Astrocyte (in vitro differentiated cells and primary cell): ENCODE data around the gene DIAPH3.

Experiments used
- CTCF ChIP-seq: IDR thresholded peaks from 2 replicates; pipeline ENCODE4 v1.5.1; 2011; ENCODE audit warnings: low read depth, mild to moderate bottlenecking, inconsistent platforms, low read length, moderate library complexity; ENCODE audit not compliant: insufficient read depth
- EZH2 ChIP-seq: IDR thresholded peaks from 2 replicates; pipeline ENCODE4 v1.6.1; 2012; ENCODE audit warnings: mild to moderate bottlenecking, low read length, inconsistent platforms; ENCODE audit not compliant: insufficient read depth

- TF ChIP-seq CTCF = no peak
- TF ChIP-seq EZH2 = no peak
Measured at GRCh38 chr13:60169239-60170031, 5.7 kb upstream of the DIAPH3 start.
